Activated naive CD8-positive, alpha-beta T cell treated with anti-CD3 and anti-CD28 coated beads, Interleukin-2, amount 10 ng/mL, durations not matched to agents 7 days and 5 days (primary cell): ENCODE measurements around the gene CACNA1A. TPM values are rescaled to one million over a fixed set of nuclear protein-coding genes. Genes with fewer than 3 reads are reported as not detected.
A peak's percentile ranks its signal among the peaks of the same experiment; 100 is the strongest.
"Not testable (repeated sequence)": the region's sequence is repeated elsewhere in the genome, so short reads cannot be mapped to it uniquely, and the experiment has no call there.

ENCODE experiments used
- ATAC-seq: fragments of 150-1000 bp; cut with Tn5 transposase; one replicate; pipeline ENCODE4 v1.10.0; 2021; ENCODE audit warnings: low read depth, moderate library complexity
- POLR2A ChIA-PET: fragments of 350-600 bp; sonication (Branson Sonifier 250); formaldehyde crosslinking; loops from one replicate; lab custom pipeline; 2021; ENCODE audit warnings: antibody characterized with exemption; lab: Charles Lee
- DNase-seq: peaks from one replicate; pipeline ENCODE4 v3.0.0; 2021
- H3K27ac Mint-ChIP-seq: one replicate; pipeline ENCODE4 v1.8.0; 2022; ENCODE audit warnings: mild to moderate bottlenecking, mixed read lengths
- H3K27me3 Mint-ChIP-seq: one replicate; pipeline ENCODE4 v1.8.0; 2022; ENCODE audit warnings: mild to moderate bottlenecking, moderate library complexity, mixed read lengths
- H3K36me3 Mint-ChIP-seq: one replicate; pipeline ENCODE4 v1.8.0; 2021; ENCODE audit warnings: mild to moderate bottlenecking, mixed read lengths
- H3K4me1 Mint-ChIP-seq: one replicate; pipeline ENCODE4 v1.8.0; 2021; ENCODE audit warnings: mixed read lengths
- H3K4me3 Mint-ChIP-seq: one replicate; pipeline ENCODE4 v1.8.0; 2022; ENCODE audit warnings: mild to moderate bottlenecking, moderate library complexity, mixed read lengths
- H3K9me3 Mint-ChIP-seq: one replicate; pipeline ENCODE4 v1.8.0; 2021; ENCODE audit warnings: mixed read lengths
- total RNA-seq, 2 experiments: library from RNA; stranded (reverse); gene quantifications; one replicate each; pipeline ENCODE4 v1.2.3, GENCODE V29; 2021

CACNA1A gene
- total RNA-seq, 2 experiments from 2014 or later, result 0.91 to 0.94 TPM

DNA sequence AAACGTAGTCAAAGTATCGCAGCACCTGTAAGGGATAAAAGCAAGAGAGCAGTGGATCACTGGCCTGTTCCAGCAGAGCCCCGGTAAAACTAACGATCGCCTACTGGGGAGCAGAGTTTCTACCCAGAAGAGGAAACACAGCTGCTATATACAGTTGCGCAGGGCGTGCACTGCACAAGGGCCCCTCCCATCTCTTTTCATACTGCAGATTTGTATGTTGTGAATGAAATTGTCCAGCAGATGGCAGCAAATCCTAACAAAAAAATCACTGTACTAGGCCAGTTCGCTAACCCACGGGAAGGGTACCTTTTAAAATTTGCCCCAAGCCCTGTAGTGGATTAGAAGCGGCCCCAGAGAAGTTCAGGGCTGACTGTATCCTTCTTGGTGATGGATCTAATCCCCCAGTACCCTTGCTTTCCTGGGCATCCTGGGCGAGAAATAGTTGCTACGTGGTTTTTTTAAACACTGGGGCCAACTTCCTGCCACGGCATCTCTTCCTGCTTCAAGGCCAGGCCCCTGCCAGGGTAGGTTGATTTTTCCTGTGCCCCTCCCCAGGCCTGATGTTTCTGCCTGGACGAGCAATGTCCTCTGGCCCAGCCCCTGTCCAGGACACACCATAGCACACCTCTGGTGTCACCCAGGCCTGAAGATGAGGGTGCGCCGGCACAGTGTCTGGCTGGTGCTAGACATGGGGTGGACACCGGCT lies 229.0 kb downstream of the CACNA1A start:
- no peaks in the 10 kb centered on the region for H3K27me3 Mint-ChIP-seq
- peaks cover 24% of the 10 kb centered on the region for H3K4me1 Mint-ChIP-seq
- H3K36me3 Mint-ChIP-seq, result no peaks in the 10 kb centered on the region
- POLR2A ChIA-PET, result interaction anchor here (0.5 kb wide), 1 partner anchor 311 kb away, joined by 4 read pairs; no protein-coding TSS in a partner anchor
- DNase-seq (peak; percentile 67), ATAC-seq (peak; percentile 81)
- H3K4me3 Mint-ChIP-seq, result peak overlapping the region; percentile 64
- peak overlapping the region; percentile 91 for H3K27ac Mint-ChIP-seq
- H3K9me3 Mint-ChIP-seq, result no peaks in the 10 kb centered on the region

DNA sequence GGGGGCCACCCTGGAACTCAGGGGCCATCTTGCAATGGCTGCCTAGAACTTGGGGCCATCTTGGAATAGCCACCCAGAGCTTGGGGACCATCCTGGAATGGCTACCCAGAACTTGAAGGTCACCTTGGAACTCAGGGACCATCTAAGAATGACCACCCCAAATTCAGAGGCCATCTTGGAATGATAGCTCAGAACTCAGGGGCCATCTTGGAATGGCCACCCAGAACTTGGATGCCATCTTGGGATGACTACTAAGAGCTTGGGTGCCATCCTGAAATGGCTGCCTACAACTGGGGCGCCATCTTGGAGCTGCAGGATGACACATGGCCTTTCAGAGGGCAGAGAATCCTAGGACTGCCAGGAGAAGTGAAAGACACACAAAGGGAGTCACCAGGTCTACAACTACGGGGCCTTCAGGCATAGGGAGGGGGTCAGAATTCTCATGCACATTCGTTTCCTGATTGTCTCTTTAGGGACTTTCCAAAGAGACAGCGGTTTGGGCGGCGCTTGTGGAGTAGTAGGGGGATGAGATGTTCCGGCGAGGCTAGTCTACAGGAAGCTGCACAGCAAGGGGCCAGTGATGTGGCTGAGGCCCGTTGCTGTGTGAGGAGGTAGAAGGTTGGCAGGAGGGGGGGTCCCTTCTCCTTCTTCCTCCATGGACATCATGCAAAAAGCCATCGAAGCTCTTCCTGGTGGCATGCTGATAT lies 231.1 kb downstream of the CACNA1A start:
- H3K36me3 Mint-ChIP-seq, result no peaks in the 10 kb centered on the region
- H3K27me3 Mint-ChIP-seq, result no peaks in the 10 kb centered on the region
- ATAC-seq, result no peak
- H3K4me1 Mint-ChIP-seq, result peaks cover 22% of the 10 kb centered on the region
- no peak overlapping the region for H3K4me3 Mint-ChIP-seq
- DNase-seq, result no peak
- no peak overlapping the region for H3K27ac Mint-ChIP-seq
- POLR2A ChIA-PET, result no interaction called here
- H3K9me3 Mint-ChIP-seq, result peaks cover 1% of the 10 kb centered on the region

DNA sequence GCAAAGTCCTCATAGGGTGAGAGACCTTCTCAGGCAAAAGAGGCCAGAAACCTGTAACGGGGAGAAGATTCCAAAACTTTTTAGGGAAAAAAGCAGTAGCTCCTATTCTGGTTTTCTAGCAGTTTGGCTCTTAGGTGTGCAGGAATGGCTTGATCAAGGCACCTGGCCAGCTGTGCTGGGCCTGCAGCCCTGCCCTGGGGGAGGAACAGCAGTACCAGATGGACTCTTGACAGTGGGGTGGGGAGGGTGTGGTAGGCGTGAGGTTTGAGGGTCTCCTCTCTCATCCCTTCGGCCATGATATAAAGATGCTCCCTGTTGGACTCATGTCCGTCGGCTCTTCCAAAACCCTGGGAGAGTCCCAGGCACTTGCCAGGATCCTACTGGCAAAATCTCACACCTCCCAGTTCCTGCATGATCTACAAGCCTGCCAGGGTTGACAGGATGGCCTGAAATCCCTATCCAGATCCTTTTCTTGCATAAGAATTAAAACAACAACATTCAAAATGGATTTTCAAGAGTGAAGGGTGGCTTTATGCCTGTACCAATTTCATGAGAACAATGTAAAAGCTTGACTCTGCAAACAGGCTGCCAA lies 235.7 kb downstream of the CACNA1A start:
- Mint-ChIP-seq H3K27ac (no peak overlapping the region), H3K4me1 (peaks cover 3% of the 10 kb centered on the region), H3K36me3 (no peaks in the 10 kb centered on the region), H3K27me3 (no peaks in the 10 kb centered on the region), H3K4me3 (no peak overlapping the region), H3K9me3 (peaks cover 1% of the 10 kb centered on the region)
- POLR2A ChIA-PET, result interaction anchor here (0.6 kb wide), 1 partner anchor 314 kb away, joined by 3 read pairs; no protein-coding TSS in a partner anchor
- ATAC-seq, result no peak
- DNase-seq, result no peak

DNA sequence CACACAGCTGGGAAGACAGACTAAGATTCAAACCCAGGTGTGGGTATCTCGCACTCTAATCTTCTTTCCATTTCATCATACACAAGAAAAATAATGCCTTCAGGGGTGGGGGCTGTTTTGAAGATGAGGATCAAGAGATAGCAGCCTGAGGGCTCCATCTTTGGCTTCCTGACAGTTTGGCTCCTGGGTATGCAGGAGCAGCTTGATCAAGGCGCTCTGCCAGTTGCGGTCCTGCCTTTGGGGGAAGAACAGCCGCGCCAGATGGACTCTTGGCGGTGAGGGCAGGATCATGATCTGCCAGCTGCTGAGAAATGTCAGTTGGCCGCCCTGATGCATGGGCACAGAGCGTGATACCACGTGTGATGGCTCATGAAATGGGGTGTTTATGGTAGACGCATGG lies 236.9 kb downstream of the CACNA1A start:
- Mint-ChIP-seq H3K4me1 (peaks cover 2% of the 10 kb centered on the region), H3K27me3 (peaks cover 4% of the 10 kb centered on the region), H3K27ac (no peak overlapping the region), H3K9me3 (peaks cover 1% of the 10 kb centered on the region), H3K36me3 (no peaks in the 10 kb centered on the region), H3K4me3 (no peak overlapping the region)
- no peak for ATAC-seq
- POLR2A ChIA-PET, result no interaction called here
- DNase-seq, result no peak

DNA sequence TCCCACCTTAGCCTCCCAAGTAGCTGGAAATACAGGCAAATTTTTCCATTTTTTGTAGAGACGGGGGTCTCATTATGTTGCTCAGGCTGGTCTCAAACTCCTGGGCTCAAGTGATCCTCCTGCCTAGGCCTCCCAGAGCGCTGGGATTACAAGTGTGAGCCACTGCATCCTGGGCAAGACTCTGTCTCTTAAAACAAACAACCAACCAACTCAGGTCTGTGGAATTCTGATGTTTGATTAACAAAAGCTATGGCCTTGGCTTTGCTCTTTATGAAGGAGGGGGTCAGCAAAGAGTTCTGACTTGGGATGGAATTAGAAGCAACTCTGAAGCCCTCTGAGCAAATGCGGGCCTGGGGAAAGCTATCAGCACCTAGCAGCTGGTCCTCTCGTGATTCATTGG lies 238.4 kb downstream of the CACNA1A start:
- no peak overlapping the region for H3K4me3 Mint-ChIP-seq
- H3K4me1 Mint-ChIP-seq, result no peaks in the 10 kb centered on the region
- no peak for ATAC-seq
- POLR2A ChIA-PET, result no interaction called here
- H3K9me3 Mint-ChIP-seq, result peaks cover 1% of the 10 kb centered on the region
- no peaks in the 10 kb centered on the region for H3K36me3 Mint-ChIP-seq
- no peak overlapping the region for H3K27ac Mint-ChIP-seq
- DNase-seq, result no peak
- H3K27me3 Mint-ChIP-seq, result peaks cover 11% of the 10 kb centered on the region

DNA sequence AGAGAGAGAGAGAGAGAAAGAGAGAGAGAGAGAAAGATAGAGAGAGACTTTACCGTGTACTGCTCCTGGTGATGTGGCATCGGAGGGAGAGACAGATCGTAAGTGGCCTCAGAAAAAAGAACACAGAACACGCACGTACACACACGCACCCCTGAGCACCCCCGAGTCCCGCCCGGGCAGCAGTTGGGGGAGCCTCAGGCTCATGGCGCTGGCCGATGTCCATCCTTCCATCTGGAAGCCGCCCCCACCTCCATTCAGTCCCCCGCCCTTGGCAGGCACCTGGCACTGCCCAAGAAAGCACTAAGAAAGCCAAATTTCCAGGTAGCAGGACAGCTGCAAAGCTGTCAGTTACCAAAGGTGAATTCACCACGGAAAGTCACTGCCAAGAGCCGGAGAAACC lies 239.1 kb downstream of the CACNA1A start:
- no peak for DNase-seq
- H3K27ac Mint-ChIP-seq, result no peak overlapping the region
- no peak overlapping the region for H3K4me3 Mint-ChIP-seq
- peaks cover 1% of the 10 kb centered on the region for H3K9me3 Mint-ChIP-seq
- no peak for ATAC-seq
- peaks cover 11% of the 10 kb centered on the region for H3K27me3 Mint-ChIP-seq
- POLR2A ChIA-PET, result interaction anchor here (0.6 kb wide), 1 partner anchor 122 kb away, joined by 5 read pairs; no protein-coding TSS in a partner anchor
- peaks cover 2% of the 10 kb centered on the region for H3K4me1 Mint-ChIP-seq
- no peaks in the 10 kb centered on the region for H3K36me3 Mint-ChIP-seq

DNA sequence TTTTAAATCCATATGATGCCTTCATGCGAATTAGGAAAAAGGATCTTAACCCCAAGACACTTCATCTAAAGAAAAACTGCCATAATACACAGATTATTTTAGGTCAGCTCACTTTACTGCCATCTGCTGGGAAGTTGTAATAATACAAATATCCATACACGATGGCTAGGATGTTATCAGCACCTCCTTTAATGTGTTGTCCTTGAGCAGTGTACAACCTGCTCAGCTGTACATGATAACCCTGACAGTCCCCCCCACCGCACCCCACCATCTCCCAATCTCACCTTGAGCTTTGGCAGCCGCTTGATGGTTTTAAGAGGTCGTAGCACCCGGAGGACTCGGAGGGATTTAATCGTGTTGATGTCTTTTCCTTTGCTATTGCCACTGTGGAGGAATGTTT lies 243.8 kb downstream of the CACNA1A start:
- ATAC-seq (peak; percentile 50), DNase-seq (no peak)
- H3K27ac Mint-ChIP-seq, result no peak overlapping the region
- no peaks in the 10 kb centered on the region for H3K36me3 Mint-ChIP-seq
- H3K4me1 Mint-ChIP-seq, result peaks cover 7% of the 10 kb centered on the region
- POLR2A ChIA-PET, result interaction anchor here (1.1 to 1.4 kb wide), 5 partner anchors 50 to 112 kb away, joined by 3 to 6 read pairs (median 4); partner anchors contain the start of genes IER2 and STX10
- H3K27me3 Mint-ChIP-seq, result peaks cover 15% of the 10 kb centered on the region
- no peak overlapping the region for H3K4me3 Mint-ChIP-seq
- H3K9me3 Mint-ChIP-seq, result no peaks in the 10 kb centered on the region

DNA sequence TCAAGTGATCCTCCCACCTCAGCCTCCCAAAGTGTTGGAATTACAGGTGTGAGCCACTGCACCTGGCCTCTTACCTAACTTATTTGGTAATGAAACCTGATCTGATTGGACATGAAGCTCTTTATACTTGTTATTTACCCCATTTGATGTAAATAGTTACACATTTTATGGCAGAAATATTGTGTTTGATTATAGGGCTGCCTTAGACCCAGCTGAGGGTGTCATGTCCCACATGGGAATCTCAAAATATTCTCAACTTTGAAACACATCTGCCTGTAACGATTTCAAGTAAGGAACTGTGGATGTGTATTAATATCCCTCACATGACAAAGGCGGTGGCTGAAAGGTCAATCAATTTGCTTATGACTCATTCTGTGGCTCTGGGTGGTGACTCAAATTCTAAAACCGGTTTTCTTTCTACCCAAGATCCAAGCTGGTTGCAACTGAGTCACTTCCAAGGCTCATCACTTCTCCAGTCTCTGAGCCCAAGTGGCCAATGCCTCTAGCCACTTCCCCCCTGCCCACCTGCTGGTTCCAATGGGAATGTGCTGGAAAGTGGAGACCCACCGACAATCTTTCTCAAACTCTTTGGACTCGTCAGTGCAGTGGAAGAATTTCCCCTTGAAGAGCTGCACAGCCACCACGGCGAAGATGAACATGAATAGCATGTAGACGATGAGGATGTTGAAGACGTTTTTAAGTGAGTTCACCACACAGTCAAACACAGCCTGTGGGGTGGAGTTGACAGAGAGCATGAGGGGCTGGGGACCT lies 245.2 kb downstream of the CACNA1A start:
- ATAC-seq (no peak), DNase-seq (no peak)
- Mint-ChIP-seq H3K27ac (peak overlapping the region; percentile 66), H3K27me3 (peaks cover 18% of the 10 kb centered on the region), H3K4me1 (peaks cover 7% of the 10 kb centered on the region), H3K4me3 (no peak overlapping the region), H3K36me3 (no peaks in the 10 kb centered on the region), H3K9me3 (peaks cover 3% of the 10 kb centered on the region)
- POLR2A ChIA-PET, result no interaction called here

DNA sequence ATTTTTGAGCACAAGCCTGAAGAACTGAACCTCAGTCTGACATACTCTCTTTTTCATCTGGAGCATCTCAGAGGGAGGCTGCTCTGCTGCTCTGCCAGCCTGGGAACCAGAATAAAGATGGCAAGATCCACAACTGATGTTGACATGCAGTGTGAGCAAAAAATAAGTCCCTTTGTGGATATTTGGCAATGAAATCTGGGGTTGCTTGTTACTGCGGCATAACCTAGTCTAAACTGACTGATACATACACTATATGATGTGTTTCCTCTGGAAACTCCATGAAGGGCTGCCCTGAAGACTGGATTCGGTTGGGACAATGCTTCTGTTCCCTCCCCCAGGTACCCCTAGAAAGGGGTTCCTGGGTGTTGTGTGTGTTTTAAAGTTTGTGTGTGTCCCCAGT lies 249.4 kb downstream of the CACNA1A start:
- H3K27ac Mint-ChIP-seq, result no peak overlapping the region
- peaks cover 3% of the 10 kb centered on the region for H3K9me3 Mint-ChIP-seq
- no peaks in the 10 kb centered on the region for H3K36me3 Mint-ChIP-seq
- H3K27me3 Mint-ChIP-seq, result peaks cover 10% of the 10 kb centered on the region
- no peak for ATAC-seq
- no peak overlapping the region for H3K4me3 Mint-ChIP-seq
- POLR2A ChIA-PET, result interaction anchor here (0.6 kb wide), 1 partner anchor 731 kb away, joined by 3 read pairs; no protein-coding TSS in a partner anchor
- DNase-seq, result no peak
- H3K4me1 Mint-ChIP-seq, result peaks cover 5% of the 10 kb centered on the region

DNA sequence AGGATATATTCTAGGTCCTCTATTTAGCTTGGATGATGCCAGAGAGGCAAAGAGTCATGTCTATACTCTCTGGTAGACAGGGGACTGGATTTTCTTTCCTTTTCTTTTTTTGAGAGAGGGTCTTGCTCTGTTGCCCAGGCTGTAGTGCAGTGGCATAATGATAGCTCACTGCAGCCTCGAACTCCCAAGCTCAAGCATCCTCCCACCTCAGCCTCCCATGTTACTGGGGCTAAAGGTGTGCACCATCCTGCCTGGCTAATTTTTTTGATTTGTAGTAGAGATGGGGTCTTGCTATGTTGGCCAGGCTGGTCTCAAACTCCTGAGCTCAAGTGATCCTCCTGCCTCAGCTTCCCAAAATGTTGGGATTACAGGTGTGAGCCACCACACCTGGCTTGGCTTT lies 249.9 kb downstream of the CACNA1A start:
- H3K27me3 Mint-ChIP-seq, H3K27ac Mint-ChIP-seq, H3K9me3 Mint-ChIP-seq, H3K4me1 Mint-ChIP-seq, DNase-seq, H3K36me3 Mint-ChIP-seq, H3K4me3 Mint-ChIP-seq, ATAC-seq: not testable (repeated sequence)
- POLR2A ChIA-PET, result interaction anchor here (0.6 kb wide), 1 partner anchor 731 kb away, joined by 3 read pairs; no protein-coding TSS in a partner anchor

DNA sequence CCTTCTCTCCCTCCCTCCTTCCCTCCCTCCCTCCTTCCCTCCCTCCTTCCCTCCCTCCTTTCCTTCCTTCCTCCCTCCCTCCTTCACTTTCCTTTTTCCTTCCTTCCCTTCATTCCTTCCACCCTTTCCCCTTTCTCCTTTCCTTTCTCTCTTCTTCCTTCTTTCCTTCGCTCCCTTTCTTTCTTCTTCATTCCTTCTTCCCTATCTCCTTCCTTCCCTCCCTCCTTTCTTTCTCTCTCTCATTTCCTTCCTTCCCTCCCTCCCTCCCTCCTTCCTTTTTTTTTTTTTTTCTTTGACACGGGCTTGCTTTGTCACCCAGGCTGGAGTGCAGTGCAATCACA lies 250.6 kb downstream of the CACNA1A start:
- DNase-seq (no peak), ATAC-seq (no peak)
- H3K27me3 Mint-ChIP-seq, result peaks cover 10% of the 10 kb centered on the region
- POLR2A ChIA-PET, result no interaction called here
- H3K36me3 Mint-ChIP-seq, result no peaks in the 10 kb centered on the region
- H3K9me3 Mint-ChIP-seq, result peaks cover 3% of the 10 kb centered on the region
- no peaks in the 10 kb centered on the region for H3K4me1 Mint-ChIP-seq
- peak overlapping the region; percentile 48 for H3K27ac Mint-ChIP-seq
- no peak overlapping the region for H3K4me3 Mint-ChIP-seq

DNA sequence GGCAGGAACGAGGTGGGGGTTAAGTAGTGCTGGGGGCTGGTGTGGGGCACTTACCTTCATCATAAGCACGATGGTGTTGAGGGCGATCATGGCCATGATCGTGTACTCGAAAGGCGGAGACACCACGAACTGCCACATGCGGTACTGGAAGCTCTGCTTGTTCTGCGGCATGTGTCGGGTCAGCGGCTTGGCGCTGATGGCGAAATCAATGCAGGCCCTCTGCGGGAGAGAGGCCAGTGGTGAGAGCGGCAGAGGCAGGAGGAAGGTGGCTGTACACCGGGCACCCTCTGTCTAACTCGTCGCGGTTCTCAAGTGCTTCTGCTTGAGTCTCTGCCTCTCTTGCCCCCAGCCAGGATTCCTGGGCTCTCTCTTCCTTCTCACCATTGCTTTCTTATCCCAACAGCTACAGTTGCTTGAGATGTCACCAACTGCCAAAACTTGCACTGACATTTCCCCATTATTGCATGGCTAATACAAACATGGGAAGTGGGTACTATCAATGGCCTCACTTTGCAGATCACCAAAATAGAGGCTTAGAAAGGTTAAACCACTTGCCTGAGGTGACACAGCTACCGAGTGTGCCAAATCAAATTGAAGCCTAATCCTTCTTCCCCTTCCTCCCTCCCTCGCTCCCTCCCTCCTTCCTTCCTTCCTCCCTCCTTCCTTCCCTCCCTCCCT lies 251.1 kb downstream of the CACNA1A start:
- H3K9me3 Mint-ChIP-seq, result peaks cover 3% of the 10 kb centered on the region
- DNase-seq, result no peak
- peaks cover 10% of the 10 kb centered on the region for H3K27me3 Mint-ChIP-seq
- no peaks in the 10 kb centered on the region for H3K4me1 Mint-ChIP-seq
- ATAC-seq, result no peak
- H3K4me3 Mint-ChIP-seq, result no peak overlapping the region
- no peaks in the 10 kb centered on the region for H3K36me3 Mint-ChIP-seq
- H3K27ac Mint-ChIP-seq, result no peak overlapping the region
- POLR2A ChIA-PET, result no interaction called here
